Smooth muscle cell (in vitro differentiated cells): ENCODE results near the gene FIBP. TPM values are rescaled to one million over a fixed set of nuclear protein-coding genes. Genes with fewer than 3 reads are reported as not detected.

Experiments used
- DNase-seq: peaks from one replicate; lab custom pipeline; 2025; ENCODE audit not compliant: unreplicated experiment; lab: John Stamatoyannopoulos, UW
- H2AFZ ChIP-seq: fragments of 200-600 bp; sonication (generic); 2 replicates; pipeline ENCODE4 v1.6.0; 2016; ENCODE audit warnings: antibody characterized with exemption, low read depth, mild to moderate bottlenecking
- H3F3A ChIP-seq: fragments of 200-600 bp; sonication (generic); 2 replicates; pipeline ENCODE4 v1.6.0; 2017; ENCODE audit warnings: antibody characterized with exemption, low read depth
- H3K27ac ChIP-seq: fragments of 200-600 bp; sonication (generic); 2 replicates; pipeline ENCODE4 v1.5.1; 2016; ENCODE audit warnings: low read depth, mild to moderate bottlenecking
- H3K27me3 ChIP-seq: fragments of 200-600 bp; sonication (generic); 2 replicates; pipeline ENCODE4 v1.6.1; 2016; ENCODE audit warnings: low read depth, mild to moderate bottlenecking
- H3K36me3 ChIP-seq: fragments of 200-600 bp; sonication (generic); 2 replicates; pipeline ENCODE4 v1.5.1; 2016; ENCODE audit warnings: low read depth
- H3K4me1 ChIP-seq: fragments of 200-600 bp; sonication (generic); 2 replicates; pipeline ENCODE4 v1.5.1; 2016; ENCODE audit warnings: low read depth
- H3K4me2 ChIP-seq: fragments of 200-600 bp; sonication (generic); 2 replicates; pipeline ENCODE4 v1.6.0; 2016; ENCODE audit warnings: mild to moderate bottlenecking
- H3K4me3 ChIP-seq: fragments of 200-600 bp; sonication (generic); 2 replicates; pipeline ENCODE4 v1.5.1; 2016; ENCODE audit warnings: mild to moderate bottlenecking
- H3K79me2 ChIP-seq: fragments of 200-600 bp; sonication (generic); 2 replicates; pipeline ENCODE4 v1.6.0; 2016; ENCODE audit warnings: low read depth, mild to moderate bottlenecking
- H3K9ac ChIP-seq: fragments of 200-600 bp; sonication (generic); 2 replicates; pipeline ENCODE4 v1.6.0; 2016; ENCODE audit warnings: low read depth
- H3K9me3 ChIP-seq: fragments of 200-600 bp; sonication (generic); replicated peaks from 2 replicates; pipeline ENCODE4 v1.5.1; 2016; ENCODE audit warnings: low read depth
- H4K20me1 ChIP-seq: fragments of 200-600 bp; sonication (generic); 2 replicates; pipeline ENCODE4 v1.6.0; 2016; ENCODE audit warnings: low read depth
- CTCF ChIP-seq: fragments of 200-600 bp; sonication (generic); IDR thresholded peaks from 2 replicates; pipeline ENCODE4 v1.5.1; 2017; ENCODE audit warnings: borderline replicate concordance, mild to moderate bottlenecking, antibody characterized with exemption; ENCODE audit not compliant: insufficient read depth, poor library complexity, severe bottlenecking
- WGBS: methylation state at CpG from one replicate; pipeline ENCODE4 v1.1.7; 2016; ENCODE audit warnings: low lambda C conversion rate; 5-methylcytosine and 5-hydroxymethylcytosine counted together
- polyA plus RNA-seq: library from polyadenylated mRNA; unstranded; fragments of >200 nt; fragmentation: Nextera tagmentation; extraction: Ambion mirVana; gene quantifications from 2 replicates; pipeline ENCODE4 v1.2.1, GENCODE V29; 2016
- total RNA-seq: library from RNA; depleted of rRNA; stranded (reverse); fragments of >200 nt; gene quantifications from 2 replicates; pipeline ENCODE4 v1.2.3, GENCODE V29; 2014

FIBP gene
- total and polyA plus RNA-seq, 2 experiments from 2014 or later, result 109 to 114 TPM

GRCh38 chr11:65922565-65922964 lies 34.3 kb upstream of the FIBP start:
- H3K9ac ChIP-seq, result no peak overlapping the region
- no peaks in the 10 kb centered on the region for H3K27me3 ChIP-seq
- H3K4me1 ChIP-seq, result peaks cover 14% of the 10 kb centered on the region
- TF ChIP-seq CTCF, result no peak
- H4K20me1 ChIP-seq, result peaks cover 6% of the 10 kb centered on the region
- no peaks in the 10 kb centered on the region for H3K9me3 ChIP-seq
- H3K79me2 ChIP-seq, result peaks cover 24% of the 10 kb centered on the region
- H3F3A ChIP-seq, result peaks cover 10% of the 10 kb centered on the region
- DNase-seq, result no peak
- H3K4me3 ChIP-seq, result no peak overlapping the region
- no peak overlapping the region for H3K4me2 ChIP-seq
- H2AFZ ChIP-seq, result no peak overlapping the region
- H3K27ac ChIP-seq, result no peak overlapping the region
- WGBS, result 97% methylated on average over 3 of the region's 3 CpGs
- no peaks in the 10 kb centered on the region for H3K36me3 ChIP-seq

- H3K79me2 ChIP-seq, result peaks cover 31% of the 10 kb centered on the region
Observed at GRCh38 chr11:65921876-65922275, 33.6 kb upstream of the FIBP start.

GRCh38 chr11:65921033-65921555 lies 32.8 kb upstream of the FIBP start:
- peak overlapping the region; percentile 85 for H3K4me2 ChIP-seq
- no peaks in the 10 kb centered on the region for H3K27me3 ChIP-seq
- H3K4me1 ChIP-seq, result peaks cover 19% of the 10 kb centered on the region
- H3F3A ChIP-seq, result peaks cover 24% of the 10 kb centered on the region
- TF ChIP-seq CTCF, result no peak
- H3K9ac ChIP-seq, result no peak overlapping the region
- H2AFZ ChIP-seq, result no peak overlapping the region
- peaks cover 6% of the 10 kb centered on the region for H4K20me1 ChIP-seq
- WGBS, result 97% methylated on average over 11 of the region's 12 CpGs
- H3K9me3 ChIP-seq, result no peaks in the 10 kb centered on the region
- H3K4me3 ChIP-seq, result no peak overlapping the region
- H3K79me2 ChIP-seq, result peaks cover 34% of the 10 kb centered on the region
- H3K27ac ChIP-seq, result no peak overlapping the region
- no peak for DNase-seq
- H3K36me3 ChIP-seq, result no peaks in the 10 kb centered on the region

More at GRCh38 chr11:65921876-65922275, 33.6 kb upstream of the FIBP start:
- Histone ChIP-seq H2AFZ (no peak overlapping the region), H3K27ac (no peak overlapping the region), H3K9ac (no peak overlapping the region), H4K20me1 (peaks cover 6% of the 10 kb centered on the region), H3K36me3 (no peaks in the 10 kb centered on the region), H3K27me3 (no peaks in the 10 kb centered on the region), H3K4me1 (peaks cover 19% of the 10 kb centered on the region), H3K9me3 (no peaks in the 10 kb centered on the region), H3K4me3 (no peak overlapping the region), H3K4me2 (no peak overlapping the region), H3F3A (peaks cover 17% of the 10 kb centered on the region)
- WGBS, result 97% methylated on average over 10 of the region's 10 CpGs
- TF ChIP-seq CTCF, result no peak
- DNase-seq, result no peak

GRCh38 chr11:65920372-65920802 lies 32.1 kb upstream of the FIBP start:
- H3K4me1 ChIP-seq, result peaks cover 19% of the 10 kb centered on the region
- peaks cover 26% of the 10 kb centered on the region for H3F3A ChIP-seq
- H3K79me2 ChIP-seq, result peaks cover 34% of the 10 kb centered on the region
- no peaks in the 10 kb centered on the region for H3K9me3 ChIP-seq
- H2AFZ ChIP-seq, result no peak overlapping the region
- 81% methylated on average over 15 of the region's 15 CpGs for WGBS
- H4K20me1 ChIP-seq, result peaks cover 6% of the 10 kb centered on the region
- H3K9ac ChIP-seq, result peak overlapping the region; percentile 80
- H3K4me2 ChIP-seq, result peak overlapping the region; percentile 85
- H3K27me3 ChIP-seq, result no peaks in the 10 kb centered on the region
- H3K36me3 ChIP-seq, result no peaks in the 10 kb centered on the region
- no peak for DNase-seq
- no peak for TF ChIP-seq CTCF
- H3K4me3 ChIP-seq, result peak overlapping the region; percentile 93
- no peak overlapping the region for H3K27ac ChIP-seq
